ENCODE data around the gene CCNY.

GRCh38 chr10:35542303-35542702 lies 206.0 kb downstream of the CCNY start:
- TF ChIP-seq CTCF (conservative IDR thresholded peaks at IDR 0.05 in 1 of 2, IDR thresholded peaks at IDR 0.05 in 1 of 2; ENCODE audit: extremely low read depth in 1 of 2, insufficient read depth in 1 of 2, low read depth in 1 of 2, low read length in 2 of 2) (no peak), EZH2 (IDR thresholded peaks at IDR 0.05; ENCODE audit: borderline replicate concordance, low read length) (no peak)

Data from mammary epithelial cell (primary cell).